GM18520 (cell line): Measurements from ENCODE around the gene IRF6.
A peak's percentile ranks its signal among the peaks of the same experiment; 100 is the strongest.

Source experiments
- ATAC-seq: cut with Tn5 transposase; IDR thresholded peaks from one replicate; pipeline ENCODE4 v1.9.1; 2021; ENCODE audit not compliant: unreplicated experiment

Gene IRF6

GRCh38 chr1:209790286-209791193, 15.4 kb downstream of the IRF6 start:
- no peak for ATAC-seq

GRCh38 chr1:209789245-209789644, 16.7 kb downstream of the IRF6 start:
- no peak for ATAC-seq

- ATAC-seq: no peak
Observed at GRCh38 chr1:209787551-209787950, 18.4 kb downstream of the IRF6 start.

- no peak for ATAC-seq
Observed at GRCh38 chr1:209786146-209786545, 19.8 kb downstream of the IRF6 start.

GRCh38 chr1:209785592-209785991, 20.4 kb downstream of the IRF6 start:
- no peak for ATAC-seq

GRCh38 chr1:209784265-209785169, 21.4 kb downstream of the IRF6 start, which contains the start of gene C1orf74:
C1orf74 (minus strand) TSS chr1:209784559; CDS start chr1:209783634, 925 bp downstream.
- peak; percentile 94 for ATAC-seq

GRCh38 chr1:209783386-209783785, 22.6 kb downstream of the IRF6 start:
- ATAC-seq: no peak

GRCh38 chr1:209780268-209780667, 25.7 kb downstream of the IRF6 start:
- ATAC-seq: no peak

- ATAC-seq: no peak
Observed at GRCh38 chr1:209778102-209778501, 27.8 kb downstream of the IRF6 start.

- ATAC-seq: no peak
Observed at GRCh38 chr1:209777587-209777986, 28.4 kb downstream of the IRF6 start.

GRCh38 chr1:209775678-209776077, 30.3 kb downstream of the IRF6 start:
- no peak for ATAC-seq

GRCh38 chr1:209774592-209774991, 31.4 kb downstream of the IRF6 start:
- ATAC-seq: no peak

GRCh38 chr1:209772126-209772525, 33.8 kb downstream of the IRF6 start:
- ATAC-seq: no peak

GRCh38 chr1:209770636-209771415, 35.1 kb downstream of the IRF6 start:
- no peak for ATAC-seq

- ATAC-seq: no peak
Observed at GRCh38 chr1:209769971-209770370, 36.0 kb downstream of the IRF6 start.

- ATAC-seq: peak; percentile 56
Observed at GRCh38 chr1:209769171-209769904, 36.6 kb downstream of the IRF6 start.

GRCh38 chr1:209768354-209768774, 37.6 kb downstream of the IRF6 start:
- peak; percentile 69 for ATAC-seq

GRCh38 chr1:209767706-209768105, 38.2 kb downstream of the IRF6 start:
- no peak for ATAC-seq

GRCh38 chr1:209767096-209767495, 38.8 kb downstream of the IRF6 start:
- no peak for ATAC-seq

GRCh38 chr1:209766051-209766450, 39.9 kb downstream of the IRF6 start:
- no peak for ATAC-seq
